Esophagus (tissue), 2 donors: ENCODE data around the gene MPHOSPH9. TPM values are rescaled to one million over a fixed set of nuclear protein-coding genes. Genes with fewer than 3 reads are reported as not detected.
"Not testable (repeated sequence)": the region's sequence is repeated elsewhere in the genome, so short reads cannot be mapped to it uniquely, and the experiment has no call there.

Source experiments
- H3K27ac ChIP-seq, 2 donors: one replicate each; pipeline ENCODE4 v1.5.1; 2013; ENCODE audit warnings: low read depth in 2 of 2, mild to moderate bottlenecking in 2 of 2, inconsistent platforms in 1 of 2, low read length in 1 of 2, moderate library complexity in 1 of 2
- H3K27me3 ChIP-seq, 2 donors: one replicate each; pipeline ENCODE4 v1.6.1; 2013; ENCODE audit warnings: low read length in 2 of 2, control low read depth in 1 of 2, mild to moderate bottlenecking in 1 of 2; ENCODE audit not compliant: insufficient read depth in 2 of 2, control insufficient read depth in 1 of 2
- H3K36me3 ChIP-seq, 2 donors: one replicate each; pipeline ENCODE4 v1.6.1; 2013; ENCODE audit warnings: low read length in 1 of 2; ENCODE audit not compliant: control insufficient read depth in 2 of 2, insufficient read depth in 2 of 2
- H3K4me1 ChIP-seq, 2 donors: one replicate each; pipeline ENCODE4 v1.6.1; 2013; ENCODE audit warnings: low read length in 1 of 2; ENCODE audit not compliant: control insufficient read depth in 2 of 2, insufficient read depth in 2 of 2
- H3K4me3 ChIP-seq, 2 donors: one replicate each; pipeline ENCODE4 v1.5.1; 2013; ENCODE audit warnings: low read length in 2 of 2, mild to moderate bottlenecking in 2 of 2, low read depth in 1 of 2, moderate library complexity in 1 of 2
- H3K9me3 ChIP-seq, 2 donors: one replicate each; pipeline ENCODE4 v1.6.1; 2013; ENCODE audit warnings: mild to moderate bottlenecking in 2 of 2, low read depth in 1 of 2, low read length in 1 of 2, moderate library complexity in 1 of 2; ENCODE audit not compliant: control insufficient read depth in 2 of 2, insufficient read depth in 1 of 2
- WGBS, 2 donors: extraction: QIAGEN DNeasy Blood & Tissue Kit; methylation state at CpG; one replicate each; pipeline ENCODE4 v1.1.7; 2013; 5-methylcytosine and 5-hydroxymethylcytosine counted together
- polyA plus RNA-seq, 2 donors: library from polyadenylated mRNA; stranded (reverse); fragments of 200-250 nt; gene quantifications; one replicate each; pipeline ENCODE4 v1.2.3, GENCODE V29; 2013
- donor health status: healthy with polysubstance abuse.
- donor health status: Bipolar disorder and iron deficiency.

Gene MPHOSPH9
- polyA plus RNA-seq, 2 donors = 3.9 to 4.0 TPM

- 89 to 92% methylated on average over 4 of the region's 4 CpGs for WGBS, 2 donors
- Histone ChIP-seq H3K27me3 (no peaks in the 10 kb centered on the region), H3K36me3 (peaks cover 17 to 26% of the 10 kb centered on the region in 2 donors), H3K4me1 (peaks cover 2 to 5% of the 10 kb centered on the region in 2 donors), H3K27ac (no peak overlapping the region), H3K9me3 (no peaks in the 10 kb centered on the region), H3K4me3 (no peak overlapping the region)
Observed at GRCh38 chr12:123261196-123261595, 28.3 kb upstream of the MPHOSPH9 start.

GRCh38 chr12:123260081-123260480 is 27.1 kb upstream of the MPHOSPH9 start:
- Histone ChIP-seq H3K36me3 (peaks cover 12 to 20% of the 10 kb centered on the region in 2 donors), H3K27me3 (no peaks in the 10 kb centered on the region), H3K4me3 (no peak overlapping the region), H3K27ac (peak overlapping the region; percentile 64 to 78), H3K4me1 (no peaks in the 10 kb centered on the region), H3K9me3 (no peaks in the 10 kb centered on the region)
- 45 to 61% methylated on average over 9 of the region's 9 CpGs for WGBS, 2 donors

- no peak overlapping the region for H3K27ac ChIP-seq
- H3K36me3 ChIP-seq = peaks cover 21 to 22% of the 10 kb centered on the region in 2 donors
- WGBS, 2 donors = 63 to 78% methylated on average over 4 of the region's 4 CpGs
- peaks cover 0 to 7% of the 10 kb centered on the region in 2 donors for H3K4me1 ChIP-seq
- H3K9me3 ChIP-seq = no peaks in the 10 kb centered on the region
- H3K4me3 ChIP-seq = no peak overlapping the region
- no peaks in the 10 kb centered on the region for H3K27me3 ChIP-seq
Observed at GRCh38 chr12:123258593-123258992, 25.7 kb upstream of the MPHOSPH9 start.

- Histone ChIP-seq H3K27ac (peak overlapping the region; percentile 30 to 34), H3K27me3 (no peaks in the 10 kb centered on the region), H3K4me3 (no peak overlapping the region), H3K9me3 (no peaks in the 10 kb centered on the region), H3K36me3 (peaks cover 13 to 15% of the 10 kb centered on the region in 2 donors), H3K4me1 (peaks cover 7 to 16% of the 10 kb centered on the region in 2 donors)
- 52 to 54% methylated on average over 5 of the region's 5 CpGs for WGBS, 2 donors
Observed at GRCh38 chr12:123254853-123255446, 22.0 kb upstream of the MPHOSPH9 start.

- no peaks in the 10 kb centered on the region for H3K9me3 ChIP-seq
- WGBS, 2 donors = 47 to 59% methylated on average over 24 of the region's 24 CpGs
- H3K27ac ChIP-seq = peak overlapping the region; percentile 68 to 83
- peaks cover 12 to 15% of the 10 kb centered on the region in 2 donors for H3K36me3 ChIP-seq
- H3K4me3 ChIP-seq = no peak overlapping the region
- H3K27me3 ChIP-seq = no peaks in the 10 kb centered on the region
- H3K4me1 ChIP-seq = peaks cover 7 to 18% of the 10 kb centered on the region in 2 donors
Observed at GRCh38 chr12:123253641-123254459, 20.9 kb upstream of the MPHOSPH9 start.

GRCh38 chr12:123252365-123252764 is 19.4 kb upstream of the MPHOSPH9 start:
- H3K27me3 ChIP-seq, H3K9me3 ChIP-seq, H3K4me3 ChIP-seq: not testable (repeated sequence)
- peaks cover 7 to 18% of the 10 kb centered on the region in 2 donors for H3K4me1 ChIP-seq
- H3K27ac ChIP-seq = peak overlapping the region; percentile 93 to 94
- 54 to 65% methylated on average over 9 of the region's 9 CpGs for WGBS, 2 donors
- peaks cover 8 to 15% of the 10 kb centered on the region in 2 donors for H3K36me3 ChIP-seq

GRCh38 chr12:123251403-123252076 is 18.6 kb upstream of the MPHOSPH9 start:
- Histone ChIP-seq H3K4me3 (no peak overlapping the region), H3K27ac (peak overlapping the region; percentile 93 to 94), H3K27me3 (no peaks in the 10 kb centered on the region), H3K9me3 (no peaks in the 10 kb centered on the region), H3K4me1 (peaks cover 7 to 18% of the 10 kb centered on the region in 2 donors), H3K36me3 (peaks cover 8 to 14% of the 10 kb centered on the region in 2 donors)
- WGBS, 2 donors = 57 to 59% methylated on average over 8 of the region's 8 CpGs

- no peaks in the 10 kb centered on the region for H3K9me3 ChIP-seq
- WGBS, 2 donors = 52 to 55% methylated on average over 13 of the region's 13 CpGs
- H3K4me3 ChIP-seq = no peak overlapping the region
- H3K4me1 ChIP-seq = peaks cover 7 to 18% of the 10 kb centered on the region in 2 donors
- H3K36me3 ChIP-seq = peaks cover 8 to 9% of the 10 kb centered on the region in 2 donors
- H3K27me3 ChIP-seq = no peaks in the 10 kb centered on the region
- peak overlapping the region; percentile 93 to 94 for H3K27ac ChIP-seq
Observed at GRCh38 chr12:123250471-123251383, 17.8 kb upstream of the MPHOSPH9 start.
